B cell (primary cell): ENCODE data around the gene FNDC3A.

ENCODE experiments used
- CTCF ChIP-seq: fragments of 200-600 bp; IDR thresholded peaks from one replicate; pipeline ENCODE4 v1.8.0; 2022; ENCODE audit warnings: antibody characterized with exemption, mild to moderate bottlenecking
- EZH2 ChIP-seq: IDR thresholded peaks from 2 replicates; pipeline ENCODE4 v1.6.1; 2012; ENCODE audit warnings: borderline replicate concordance, low read depth, mild to moderate bottlenecking, moderate library complexity, low read length; ENCODE audit not compliant: insufficient read depth, poor library complexity, severe bottlenecking

- TF ChIP-seq CTCF (no peak), EZH2 (no peak)
Measured at GRCh38 chr13:49235856-49236431, 260.2 kb downstream of the FNDC3A start.
